ENCODE measurements around the gene ABCC8. TPM values are rescaled to one million over a fixed set of nuclear protein-coding genes. Genes with fewer than 3 reads are reported as not detected.

The ABCC8 gene
- total RNA-seq, 3 donors from 2014 or later = 3.8 to 10.8 (median 10.5) TPM

DNA sequence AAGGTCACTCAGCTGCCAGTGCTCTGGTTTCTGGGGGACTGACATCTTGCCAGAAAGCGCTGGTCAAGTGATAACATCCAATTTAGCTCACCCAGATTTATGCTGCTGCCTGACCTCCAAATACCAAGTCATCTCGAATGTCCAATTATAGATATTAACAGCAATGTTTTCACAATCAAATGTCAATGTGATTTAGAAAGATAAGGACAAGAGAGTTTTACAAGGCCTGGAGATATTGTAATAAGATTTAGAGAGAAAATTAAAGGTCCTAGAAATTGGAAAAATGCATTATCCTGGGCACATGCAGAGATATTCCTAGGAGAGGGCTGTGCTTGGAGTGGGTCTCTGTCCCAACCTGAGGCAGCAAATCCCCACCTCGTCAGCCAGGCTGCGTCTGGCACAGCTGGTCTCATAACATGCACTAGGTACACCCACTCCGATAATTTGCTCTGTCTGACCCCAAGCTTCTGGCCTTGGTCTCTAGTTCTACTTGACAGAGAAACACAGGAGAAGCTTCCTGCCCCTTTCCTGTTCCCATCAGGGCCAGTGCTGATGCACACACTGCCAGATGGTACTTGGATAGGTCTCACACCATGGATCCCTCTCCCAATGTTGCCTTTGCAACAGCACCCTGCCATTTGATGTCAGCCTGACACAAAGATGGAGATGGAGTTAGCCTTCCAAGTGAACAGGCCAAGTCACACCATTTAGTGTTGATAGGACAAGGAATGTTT, 39.0 kb upstream of the ABCC8 start:
- no peak for DNase-seq (ENCODE audit: low spot score in 2 of 2)
- Histone ChIP-seq H3K4me3 (no peak overlapping the region), H3K27ac (no peak overlapping the region), H3K9me3 (no peaks in the 10 kb centered on the region), H3K36me3 (no peaks in the 10 kb centered on the region), H3K27me3 (peaks cover 0 to 3% of the 10 kb centered on the region in 2 donors), H3K4me1 (no peaks in the 10 kb centered on the region)
- TF ChIP-seq CTCF (IDR thresholded peaks at IDR 0.05) (no peak), POLR2A (IDR thresholded peaks at IDR 0.05) (no peak), POLR2AphosphoS5 (IDR thresholded peaks at IDR 0.05) (no peak)
- intact Hi-C loops (cut with DNase I; ENCODE audit: low total_unique reads) = no loop called here

- no peak for TF ChIP-seq POLR2A (IDR thresholded peaks at IDR 0.05)
- TF ChIP-seq POLR2AphosphoS5 (IDR thresholded peaks at IDR 0.05) = no peak
- TF ChIP-seq CTCF (IDR thresholded peaks at IDR 0.05) = no peak
- DNase-seq (ENCODE audit: low spot score in 2 of 2) = no peak
- intact Hi-C loops (cut with DNase I; ENCODE audit: low total_unique reads) = no loop called here
Observed at GRCh38 chr11:17514476-17514875, 37.8 kb upstream of the ABCC8 start.

DNA sequence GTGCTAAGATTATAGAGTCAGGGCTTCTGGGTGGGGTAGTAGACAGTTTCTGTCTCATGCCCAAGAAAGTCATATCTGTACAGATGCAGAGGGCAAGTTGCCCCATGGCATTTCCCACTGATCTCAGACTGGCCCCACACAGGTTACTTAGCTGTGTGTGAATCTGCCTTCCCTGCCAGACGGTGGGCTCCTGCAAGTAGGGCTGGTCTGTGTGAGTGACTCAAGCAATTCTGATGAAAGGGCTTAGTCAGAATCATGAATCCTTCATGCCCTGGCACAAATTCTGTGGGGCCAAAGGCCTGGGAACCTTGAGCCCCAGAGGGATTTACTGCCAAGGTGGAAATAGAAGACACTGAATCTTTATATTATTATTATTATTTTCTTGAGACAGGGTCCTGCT, 37.2 kb upstream of the ABCC8 start:
- Histone ChIP-seq H3K36me3 (no peaks in the 10 kb centered on the region), H3K4me1 (no peaks in the 10 kb centered on the region), H3K4me3 (no peak overlapping the region), H3K27me3 (peaks cover 0 to 3% of the 10 kb centered on the region in 2 donors), H3K27ac (no peak overlapping the region), H3K9me3 (no peaks in the 10 kb centered on the region)
- intact Hi-C loops (cut with DNase I; ENCODE audit: low total_unique reads) = no loop called here
- no peak for DNase-seq (ENCODE audit: low spot score in 2 of 2)
- TF ChIP-seq POLR2AphosphoS5 (IDR thresholded peaks at IDR 0.05) (no peak), CTCF (IDR thresholded peaks at IDR 0.05) (no peak)

More at GRCh38 chr11:17514476-17514875, 37.8 kb upstream of the ABCC8 start:
- peaks cover 0 to 3% of the 10 kb centered on the region in 2 donors for H3K27me3 ChIP-seq
- H3K4me1 ChIP-seq = no peaks in the 10 kb centered on the region
- H3K36me3 ChIP-seq = no peaks in the 10 kb centered on the region
- H3K9me3 ChIP-seq = no peaks in the 10 kb centered on the region
- H3K4me3 ChIP-seq = no peak overlapping the region
- no peak overlapping the region for H3K27ac ChIP-seq

DNA sequence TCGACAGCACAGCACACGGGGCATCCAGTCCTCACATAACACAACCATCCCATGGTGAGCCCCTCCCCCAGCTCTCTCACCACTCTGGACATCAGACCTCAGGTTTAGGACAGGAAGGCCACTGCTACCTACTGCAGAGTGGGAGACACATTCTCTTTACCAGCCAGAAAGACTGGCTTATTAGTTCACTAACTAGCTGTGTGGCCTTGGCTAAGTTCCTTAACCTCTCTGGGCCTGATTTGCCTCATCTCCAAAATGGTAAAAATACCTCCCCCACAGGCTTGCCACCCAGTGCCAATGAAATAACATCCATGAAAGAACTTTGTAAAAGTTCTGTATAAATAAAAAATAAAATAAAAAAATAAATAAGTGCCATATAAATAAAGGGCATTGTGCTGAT, 35.5 kb upstream of the ABCC8 start:
- Histone ChIP-seq H3K27ac (no peak overlapping the region), H3K36me3 (no peaks in the 10 kb centered on the region), H3K4me1 (no peaks in the 10 kb centered on the region), H3K27me3 (peaks cover 0 to 3% of the 10 kb centered on the region in 2 donors), H3K9me3 (no peaks in the 10 kb centered on the region), H3K4me3 (no peak overlapping the region)
- TF ChIP-seq CTCF (IDR thresholded peaks at IDR 0.05) (no peak), POLR2A (IDR thresholded peaks at IDR 0.05) (no peak), POLR2AphosphoS5 (IDR thresholded peaks at IDR 0.05) (no peak)
- intact Hi-C loops (cut with DNase I; ENCODE audit: low total_unique reads) = no loop called here
- no peak for DNase-seq (ENCODE audit: low spot score in 2 of 2)

DNA sequence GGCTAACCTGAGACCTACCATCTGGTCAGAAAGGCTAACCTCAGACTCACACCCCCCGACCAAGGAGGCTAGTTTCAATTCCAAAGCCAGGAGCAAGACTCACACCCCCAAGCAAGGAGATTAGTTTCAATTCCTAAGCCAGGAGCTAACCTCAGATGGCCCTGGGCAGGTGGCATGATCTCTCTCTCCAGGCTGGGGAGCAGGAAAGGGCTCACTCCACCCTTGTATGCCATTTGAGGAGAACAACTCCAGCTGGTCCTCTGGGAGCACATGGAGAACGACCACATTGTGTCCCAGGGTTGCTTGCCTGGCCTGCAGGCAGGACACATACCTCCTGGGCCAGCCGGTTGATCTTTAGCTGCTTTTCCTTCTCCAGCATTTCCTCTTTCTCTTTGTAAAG, 34.9 kb upstream of the ABCC8 start:
- Histone ChIP-seq H3K27ac (no peak overlapping the region), H3K4me1 (no peaks in the 10 kb centered on the region), H3K9me3 (no peaks in the 10 kb centered on the region), H3K27me3 (peaks cover 0 to 3% of the 10 kb centered on the region in 2 donors), H3K4me3 (no peak overlapping the region), H3K36me3 (no peaks in the 10 kb centered on the region)
- intact Hi-C loops (cut with DNase I; ENCODE audit: low total_unique reads) = no loop called here
- DNase-seq (ENCODE audit: low spot score in 2 of 2) = no peak
- TF ChIP-seq POLR2A (IDR thresholded peaks at IDR 0.05) (no peak), CTCF (IDR thresholded peaks at IDR 0.05) (no peak), POLR2AphosphoS5 (IDR thresholded peaks at IDR 0.05) (no peak)
